Glomerular visceral epithelial cell (primary cell): ENCODE measurements around the gene PDZD2.
"Not testable (repeated sequence)": the region's sequence is repeated elsewhere in the genome, so short reads cannot be mapped to it uniquely, and the experiment has no call there.

Experiments
- DNase-seq: peaks from one replicate; pipeline ENCODE4 v3.0.0-alpha.2; 2016; ENCODE audit errors: extremely low spot score

PDZD2 gene

DNA sequence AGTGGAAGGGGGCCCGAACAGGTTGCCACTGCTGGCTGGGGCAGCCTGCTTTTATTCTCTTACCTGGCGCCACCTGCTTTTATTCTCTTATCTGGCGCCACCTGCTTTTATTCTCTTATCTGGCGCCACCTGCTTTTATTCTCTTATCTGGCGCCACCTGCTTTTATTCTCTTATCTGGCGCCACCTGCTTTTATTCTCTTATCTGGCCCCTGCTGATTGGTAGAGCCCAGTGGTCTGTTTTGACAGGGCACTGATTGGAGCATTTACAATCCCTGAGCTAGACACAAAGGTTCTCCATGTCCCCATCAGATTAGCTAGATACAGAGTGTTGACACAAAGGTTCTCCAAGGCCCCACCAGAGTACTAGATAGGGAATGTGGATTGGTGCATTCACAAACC is 52.5 kb downstream of the PDZD2 start:
- DNase-seq = not testable (repeated sequence)

GRCh38 chr5:31692561-31693221 is 53.8 kb downstream of the PDZD2 start:
- no peak for DNase-seq

GRCh38 chr5:31698673-31699072 is 59.7 kb downstream of the PDZD2 start:
- no peak for DNase-seq

- DNase-seq = no peak
Observed at GRCh38 chr5:31701642-31702299, 62.8 kb downstream of the PDZD2 start.

GRCh38 chr5:31702712-31703111 is 63.8 kb downstream of the PDZD2 start:
- no peak for DNase-seq

DNA sequence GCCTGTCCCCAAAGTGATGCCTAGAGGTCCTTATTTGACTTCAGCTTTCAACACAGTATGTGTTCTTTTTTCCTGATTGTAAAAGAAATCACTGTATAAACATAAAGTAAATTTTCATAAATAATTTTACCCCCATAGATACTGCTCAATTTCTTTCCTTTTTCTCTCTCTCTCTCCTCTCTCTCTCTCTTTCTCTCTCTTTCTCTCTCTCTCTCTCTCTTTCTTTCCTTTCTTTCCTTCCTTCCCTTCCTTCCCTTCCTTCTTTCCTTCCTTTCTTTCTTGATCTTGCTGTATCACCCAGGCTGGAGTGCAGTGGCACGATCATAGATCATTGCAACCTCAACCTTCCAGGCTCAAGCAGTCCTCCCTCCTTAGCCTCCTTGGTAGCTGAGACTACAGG is 64.8 kb downstream of the PDZD2 start:
- no peak for DNase-seq

DNA sequence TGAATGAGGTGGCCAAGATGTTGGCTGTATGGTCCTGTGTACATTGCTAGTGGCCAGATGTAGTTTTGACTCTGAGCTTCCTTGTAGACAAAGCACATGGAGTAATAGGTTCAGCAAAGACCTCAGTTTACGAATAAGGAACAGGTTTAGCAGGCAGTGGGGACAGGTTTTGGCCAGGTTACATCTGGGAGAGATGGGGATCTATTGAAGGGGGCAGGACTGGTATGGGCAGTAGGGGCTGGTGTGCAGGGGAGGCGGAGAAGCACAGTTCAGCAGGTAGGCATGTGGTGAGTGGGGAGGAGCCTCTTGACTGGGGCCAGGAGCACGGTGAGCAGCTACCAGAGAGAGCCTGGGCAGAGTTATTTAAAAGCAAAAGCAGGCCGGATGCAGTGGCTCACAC is 67.3 kb downstream of the PDZD2 start:
- no peak for DNase-seq

GRCh38 chr5:31707329-31707728 is 68.4 kb downstream of the PDZD2 start:
- DNase-seq = no peak

DNA sequence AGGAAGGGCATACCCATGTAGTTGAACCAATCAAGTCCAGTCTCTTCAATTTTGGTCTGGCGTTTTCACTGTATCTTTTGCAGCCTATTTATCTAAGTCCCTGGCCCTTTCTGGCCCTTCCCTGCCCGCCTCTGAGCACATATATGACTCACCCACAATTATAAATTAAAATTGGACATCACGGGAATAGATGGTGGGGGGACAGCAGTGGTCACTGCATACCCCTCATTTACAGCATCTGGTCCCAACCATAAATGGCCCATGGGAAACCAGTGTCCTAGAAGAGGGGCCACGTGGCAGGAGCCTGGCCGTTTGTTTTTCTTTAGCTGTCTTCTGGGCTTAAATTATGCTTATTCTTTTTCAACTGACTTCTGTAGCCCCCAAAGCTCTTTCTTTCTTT is 69.2 kb downstream of the PDZD2 start:
- no peak for DNase-seq

- DNase-seq = no peak
Observed at GRCh38 chr5:31711363-31711762, 72.4 kb downstream of the PDZD2 start.

GRCh38 chr5:31711935-31712592 is 73.1 kb downstream of the PDZD2 start:
- no peak for DNase-seq

DNA sequence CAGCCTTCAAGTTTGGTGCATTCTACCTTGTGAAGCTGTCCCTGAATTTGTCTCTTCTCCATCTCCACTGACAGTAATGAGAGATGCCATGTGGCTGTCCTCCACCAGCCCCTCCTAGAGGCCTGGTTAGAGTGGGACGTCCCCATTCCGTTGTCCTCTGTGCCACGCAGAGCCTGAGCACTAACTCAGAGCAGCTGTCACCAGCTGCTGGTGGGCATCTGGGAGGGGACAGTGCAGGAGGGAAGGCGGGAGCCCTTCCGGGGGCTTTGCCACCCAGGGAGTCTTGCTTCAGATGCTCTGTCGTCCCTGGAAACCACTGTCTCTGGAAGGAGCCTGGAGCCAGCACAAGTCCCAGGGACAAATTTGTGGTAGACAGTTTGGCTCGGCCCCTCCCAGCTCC is 78.6 kb downstream of the PDZD2 start:
- no peak for DNase-seq

- DNase-seq = no peak
Observed at GRCh38 chr5:31720004-31720403, 81.1 kb downstream of the PDZD2 start.

GRCh38 chr5:31720811-31721345 is 81.9 kb downstream of the PDZD2 start:
- no peak for DNase-seq

- DNase-seq = no peak
Observed at GRCh38 chr5:31722111-31722510, 83.2 kb downstream of the PDZD2 start.

DNA sequence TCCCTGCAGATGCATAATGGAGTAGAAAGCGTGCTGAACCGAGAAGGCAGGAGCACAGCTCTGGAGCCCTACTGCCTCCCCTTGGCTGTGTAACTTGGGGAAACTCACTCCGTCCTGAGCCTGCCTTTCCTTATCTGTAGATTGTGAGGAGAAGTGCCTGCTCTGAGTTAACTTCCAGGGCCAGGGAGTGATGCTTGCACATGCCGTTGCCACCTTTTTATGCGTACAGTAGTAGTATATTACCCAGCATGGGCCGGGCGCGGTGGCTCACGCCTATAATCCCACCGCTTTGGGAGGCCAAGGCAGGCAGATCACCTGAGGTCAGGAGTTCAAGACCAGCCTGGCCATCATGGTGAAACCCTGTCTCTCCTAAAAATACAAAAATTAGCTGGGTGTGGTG is 87.1 kb downstream of the PDZD2 start:
- DNase-seq = no peak

- DNase-seq = no peak
Observed at GRCh38 chr5:31726952-31727351, 88.0 kb downstream of the PDZD2 start.

GRCh38 chr5:31728039-31728438 is 89.1 kb downstream of the PDZD2 start:
- no peak for DNase-seq

DNA sequence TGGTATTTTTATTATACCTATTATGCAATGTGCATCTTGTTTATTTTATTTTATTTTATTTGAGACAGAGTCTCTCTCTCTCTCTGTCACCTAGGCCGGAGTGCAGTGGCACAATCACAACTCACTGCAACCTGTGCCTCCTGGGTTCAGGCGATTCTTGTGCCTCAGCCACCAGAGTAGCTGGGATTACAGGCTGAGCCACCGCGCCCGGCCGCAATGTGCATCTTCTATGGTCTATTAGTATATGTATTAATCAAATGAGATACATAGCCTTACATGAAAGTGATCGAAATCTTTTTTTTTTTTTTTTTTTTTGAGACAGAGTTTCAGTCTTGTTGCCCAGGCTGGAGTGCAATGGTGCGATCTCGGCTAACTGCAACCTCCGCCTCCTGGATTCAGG is 89.9 kb downstream of the PDZD2 start:
- not testable (repeated sequence) for DNase-seq

DNA sequence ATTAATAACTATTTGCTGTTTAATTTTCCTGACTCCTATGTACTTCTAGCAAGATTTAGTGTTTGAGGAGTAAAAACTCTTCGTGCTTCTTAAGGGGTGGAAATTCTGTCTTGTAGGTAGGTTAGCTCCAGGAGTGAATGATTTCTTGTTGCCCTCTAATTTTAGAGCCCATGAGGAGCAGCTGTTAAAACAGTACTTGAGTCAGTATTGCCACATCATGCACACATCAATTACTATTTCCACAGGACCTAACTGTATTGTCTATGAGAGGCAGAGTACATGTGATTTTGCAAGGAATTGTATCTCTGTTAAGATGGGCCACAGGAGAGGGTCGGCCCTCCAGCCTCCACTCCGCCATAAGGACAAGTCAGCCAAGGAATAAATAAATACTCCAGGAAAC is 91.2 kb downstream of the PDZD2 start:
- no peak for DNase-seq

DNA sequence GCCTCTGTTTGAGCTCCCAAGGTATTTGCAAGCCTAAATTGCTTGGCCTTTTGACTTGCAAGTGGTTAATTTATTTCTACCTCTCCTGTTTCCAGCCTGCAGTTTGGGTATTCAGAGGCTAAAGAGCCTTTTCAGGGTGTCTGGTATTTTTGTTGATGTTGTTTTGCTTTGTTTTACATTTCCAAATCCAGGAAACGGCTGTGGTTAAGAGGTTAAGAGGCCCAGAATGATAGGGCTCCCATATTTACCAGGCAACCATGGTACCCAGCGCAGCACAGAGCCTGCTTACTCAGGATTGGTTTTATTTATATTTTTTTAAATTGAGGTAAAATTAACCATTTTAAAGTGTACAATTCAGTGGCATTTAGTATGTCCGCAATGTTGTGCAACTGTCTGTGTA is 92.1 kb downstream of the PDZD2 start:
- DNase-seq = no peak

DNA sequence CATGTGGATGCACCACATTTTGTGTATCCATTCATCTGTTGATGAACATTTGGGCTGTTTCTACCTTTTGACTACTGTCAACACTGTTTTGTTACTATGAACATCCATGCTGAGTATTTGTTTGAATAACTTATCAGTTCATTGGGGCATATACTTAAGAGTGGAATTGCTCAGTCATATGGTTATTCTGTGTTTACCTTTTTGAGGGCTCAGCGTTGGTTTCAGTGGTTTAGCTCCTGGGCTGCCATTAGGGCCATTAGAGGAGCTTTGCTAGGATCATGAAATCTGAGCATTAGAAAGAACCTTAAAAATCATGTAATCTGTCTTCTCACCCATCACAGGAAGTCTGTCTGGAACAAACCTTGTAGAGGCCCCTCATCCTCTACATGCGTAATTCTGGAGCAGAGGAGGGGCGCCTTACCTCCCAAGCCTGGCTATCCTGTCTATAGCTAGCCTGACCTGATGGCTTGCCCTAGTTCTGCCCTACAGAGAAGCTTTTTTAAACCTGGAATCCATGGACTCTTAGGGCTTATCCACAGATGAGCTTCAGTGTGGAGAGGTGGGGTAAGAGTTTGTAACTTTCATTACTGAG is 92.9 kb downstream of the PDZD2 start:
- no peak for DNase-seq

GRCh38 chr5:31732821-31733220 is 93.9 kb downstream of the PDZD2 start:
- not testable (repeated sequence) for DNase-seq
